AG04449 (cell line): Measurements from ENCODE around the gene HSPH1.

Experiments
- CTCF ChIA-PET: fragments of 350-600 bp; formaldehyde crosslinking; extraction: SDS; loops from one replicate; lab custom pipeline; 2021; ENCODE audit warnings: antibody characterized with exemption; lab: Yijun Ruan, JAX
- POLR2A ChIA-PET: fragments of 400-600, 350-600 bp; formaldehyde crosslinking; extraction: SDS; loops from one replicate; lab custom pipeline; 2020; ENCODE audit warnings: antibody characterized with exemption, inconsistent platforms; lab: Yijun Ruan, JAX
- DNase-seq: peaks from one replicate; pipeline ENCODE4 v3.0.0-alpha.2; 2010; ENCODE audit warnings: low read depth, low spot score
- H3K4me3 ChIP-seq: 2 replicates; pipeline ENCODE4 v1.5.1; 2011; ENCODE audit warnings: low read depth, mild to moderate bottlenecking, control low read depth, low read length
- TF ChIP-seq, protein P1 (sequence below): IDR thresholded peaks from one replicate; pipeline ENCODE4 v1.5.1; 2011; ENCODE audit warnings: mild to moderate bottlenecking, moderate library complexity, low read length, control low read depth, inconsistent platforms; ENCODE audit not compliant: insufficient read depth; ENCODE audit errors: missing control alignments

HSPH1 gene

DNA sequence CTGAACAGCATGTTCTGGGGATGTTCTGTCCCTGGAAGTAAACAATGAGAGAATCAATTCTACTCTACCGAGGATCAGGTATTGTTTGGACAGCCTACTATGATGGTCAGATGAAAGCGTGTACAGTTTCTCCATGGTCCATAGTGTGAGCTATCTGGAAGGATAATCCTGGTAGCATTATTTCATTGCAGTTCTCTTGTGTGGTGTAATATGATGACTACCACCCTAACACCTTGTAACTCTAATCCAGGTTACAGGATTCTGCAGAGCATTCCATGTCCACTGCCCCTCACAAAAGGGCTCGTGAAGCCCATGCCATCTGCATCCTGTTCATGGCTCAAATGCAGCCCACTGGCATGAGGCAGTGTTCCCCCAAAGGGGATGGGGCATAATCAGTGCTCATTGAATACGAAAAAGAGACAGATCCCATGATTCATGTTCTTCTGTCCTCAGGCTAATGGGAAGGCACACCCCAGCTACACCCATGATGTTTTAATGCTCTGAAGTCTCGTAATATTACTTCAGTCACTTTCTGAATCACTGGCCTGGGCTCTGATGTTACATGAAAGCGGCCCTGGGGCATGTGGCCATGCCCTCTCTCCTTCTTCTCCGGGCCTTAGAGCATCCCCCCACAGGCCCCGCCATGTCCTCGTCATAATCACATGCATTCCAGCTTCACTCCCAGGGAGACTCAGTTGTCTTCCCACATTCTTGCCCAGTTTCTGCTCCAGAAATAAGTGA is 68.4 kb downstream of the HSPH1 start:
- TF ChIP-seq, protein P1, sequence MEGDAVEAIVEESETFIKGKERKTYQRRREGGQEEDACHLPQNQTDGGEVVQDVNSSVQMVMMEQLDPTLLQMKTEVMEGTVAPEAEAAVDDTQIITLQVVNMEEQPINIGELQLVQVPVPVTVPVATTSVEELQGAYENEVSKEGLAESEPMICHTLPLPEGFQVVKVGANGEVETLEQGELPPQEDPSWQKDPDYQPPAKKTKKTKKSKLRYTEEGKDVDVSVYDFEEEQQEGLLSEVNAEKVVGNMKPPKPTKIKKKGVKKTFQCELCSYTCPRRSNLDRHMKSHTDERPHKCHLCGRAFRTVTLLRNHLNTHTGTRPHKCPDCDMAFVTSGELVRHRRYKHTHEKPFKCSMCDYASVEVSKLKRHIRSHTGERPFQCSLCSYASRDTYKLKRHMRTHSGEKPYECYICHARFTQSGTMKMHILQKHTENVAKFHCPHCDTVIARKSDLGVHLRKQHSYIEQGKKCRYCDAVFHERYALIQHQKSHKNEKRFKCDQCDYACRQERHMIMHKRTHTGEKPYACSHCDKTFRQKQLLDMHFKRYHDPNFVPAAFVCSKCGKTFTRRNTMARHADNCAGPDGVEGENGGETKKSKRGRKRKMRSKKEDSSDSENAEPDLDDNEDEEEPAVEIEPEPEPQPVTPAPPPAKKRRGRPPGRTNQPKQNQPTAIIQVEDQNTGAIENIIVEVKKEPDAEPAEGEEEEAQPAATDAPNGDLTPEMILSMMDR, result no peak
- POLR2A ChIA-PET, result no interaction called here
- no peak overlapping the region for H3K4me3 ChIP-seq
- CTCF ChIA-PET, result no interaction called here
- no peak for DNase-seq

DNA sequence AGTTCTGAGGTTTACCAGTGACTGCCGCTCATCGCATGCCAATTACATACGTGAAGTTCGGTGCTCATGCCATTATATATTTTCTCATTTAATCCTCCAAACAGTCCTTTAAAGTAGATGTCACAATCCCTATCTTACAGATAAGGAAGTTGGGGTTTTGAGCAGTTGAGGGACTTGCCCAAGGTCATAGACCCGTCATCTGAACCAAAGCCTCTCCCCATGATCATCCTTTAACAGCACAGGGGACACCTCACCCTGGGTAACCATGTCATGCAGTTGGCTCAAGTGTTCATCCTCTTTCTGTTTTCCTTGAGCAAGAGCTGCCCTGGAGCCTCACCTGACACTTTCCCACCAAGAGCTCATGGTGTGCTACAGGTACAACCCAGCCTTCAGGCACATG is 69.1 kb downstream of the HSPH1 start:
- DNase-seq, result no peak
- TF ChIP-seq, protein P1, result no peak
- no peak overlapping the region for H3K4me3 ChIP-seq
- ChIA-PET CTCF (no interaction called here), POLR2A (no interaction called here)

DNA sequence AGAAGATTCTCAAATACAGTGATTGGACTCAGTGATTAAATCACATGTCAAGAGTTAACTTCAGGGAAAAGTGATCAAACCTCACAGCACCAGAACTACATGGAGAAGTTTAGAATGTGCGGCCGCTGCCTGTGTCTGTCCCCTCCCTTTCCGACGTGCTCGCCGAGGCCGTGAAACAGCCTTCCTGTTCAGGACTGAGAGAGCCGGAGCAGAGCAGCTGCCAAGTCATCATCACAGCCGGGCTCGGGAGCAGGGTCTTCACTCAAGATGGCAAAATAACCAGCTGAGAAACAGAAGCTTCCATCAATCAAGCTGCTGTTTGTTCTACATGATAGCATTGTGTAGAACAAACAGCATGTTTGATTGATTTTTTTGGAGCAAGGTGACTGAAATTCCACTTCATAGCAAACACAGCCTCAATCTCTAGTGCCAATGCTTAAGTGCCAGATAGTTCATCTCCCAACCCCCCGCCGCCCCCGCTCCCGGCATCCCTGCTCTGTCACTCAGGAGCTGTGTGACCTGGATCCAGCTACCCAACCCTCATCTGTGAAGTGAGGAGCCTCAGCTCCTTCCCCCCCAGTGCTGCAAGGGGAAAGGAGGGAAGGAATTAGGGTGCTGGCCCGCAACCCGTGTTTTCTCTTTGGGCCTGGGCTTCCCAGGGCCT is 70.6 kb downstream of the HSPH1 start:
- no peak for DNase-seq
- CTCF ChIA-PET, result interaction anchor here (0.7 to 1.8 kb wide), 2 partner anchors 10 to 15 kb away, joined by 3 to 5 read pairs; no protein-coding TSS in a partner anchor
- POLR2A ChIA-PET, result no interaction called here
- H3K4me3 ChIP-seq, result no peak overlapping the region
- TF ChIP-seq, protein P1, result no peak

DNA sequence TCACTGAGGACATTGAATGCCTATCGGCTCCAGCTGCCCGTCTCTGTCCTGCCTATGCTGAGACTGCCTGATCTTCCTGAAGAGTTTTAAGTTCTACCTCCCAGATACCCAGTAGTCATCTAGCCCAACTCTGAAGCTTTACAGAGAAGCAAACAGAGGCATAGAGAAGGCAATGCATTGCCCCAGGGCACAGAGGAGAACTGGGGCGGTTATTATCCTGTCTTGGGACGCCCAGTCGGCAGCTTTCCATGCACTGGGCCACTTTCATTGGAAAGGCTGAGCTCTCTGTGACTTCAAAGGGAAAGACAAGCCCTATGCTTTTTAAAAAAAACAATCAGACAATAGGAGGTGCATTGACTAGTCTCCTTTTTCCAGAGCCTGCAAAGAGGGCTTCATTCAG is 71.6 kb downstream of the HSPH1 start:
- ChIA-PET CTCF (interaction anchor here (1.8 kb wide), 1 partner anchor 14 kb away, joined by 5 read pairs; no protein-coding TSS in a partner anchor), POLR2A (no interaction called here)
- TF ChIP-seq, protein P1, result no peak
- DNase-seq, result no peak
- no peak overlapping the region for H3K4me3 ChIP-seq

DNA sequence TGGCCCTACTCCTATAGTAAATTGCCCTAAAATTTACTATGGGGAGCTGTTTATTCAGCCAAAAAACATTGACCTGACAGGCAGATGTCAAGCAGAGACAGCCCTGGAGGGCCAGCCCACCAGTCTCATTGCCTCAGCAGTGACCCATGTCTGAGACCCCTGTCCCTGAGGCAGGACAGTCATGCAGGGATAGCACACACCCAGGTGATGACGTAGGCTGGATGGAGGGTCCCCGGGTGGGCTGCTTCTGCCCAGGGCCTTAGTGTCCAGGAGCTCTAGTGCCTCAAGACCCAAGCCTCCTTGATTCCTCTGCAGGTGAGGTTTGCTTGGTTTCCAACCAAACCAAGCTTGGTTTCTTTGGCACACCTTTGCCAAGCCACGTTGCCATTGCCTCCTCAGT is 72.1 kb downstream of the HSPH1 start:
- CTCF ChIA-PET, result interaction anchor here (1.8 kb wide), 1 partner anchor 14 kb away, joined by 5 read pairs; no protein-coding TSS in a partner anchor
- DNase-seq, result no peak
- no peak overlapping the region for H3K4me3 ChIP-seq
- TF ChIP-seq, protein P1, result no peak
- POLR2A ChIA-PET, result no interaction called here

DNA sequence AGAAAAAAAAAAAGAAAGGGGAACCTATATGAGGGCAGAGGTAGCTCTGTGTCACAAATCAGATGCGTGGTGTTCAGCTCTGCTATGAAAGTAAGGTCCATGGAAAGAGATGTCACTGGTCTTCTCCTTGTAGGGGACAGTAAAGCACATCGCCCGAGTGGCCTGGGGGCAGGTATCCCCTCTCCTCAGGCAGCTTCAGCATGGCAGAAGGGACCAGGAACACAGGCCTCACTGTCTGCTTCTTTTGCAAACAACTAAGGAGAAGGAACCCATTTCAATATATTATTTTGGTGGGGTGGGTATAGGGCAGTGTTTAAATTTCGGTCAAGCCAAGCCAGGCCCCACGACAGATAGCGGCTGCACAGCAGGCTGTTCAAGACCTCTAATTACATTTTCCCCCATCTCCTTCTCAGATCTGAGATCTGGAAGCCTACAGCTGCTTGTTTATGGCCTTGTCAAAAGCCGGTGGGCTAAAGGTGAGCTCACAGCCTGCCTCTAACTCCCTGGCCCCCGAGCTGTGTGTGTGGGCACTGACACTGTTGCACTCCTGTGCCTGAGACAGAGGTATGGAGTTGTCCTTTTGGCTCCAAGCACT is 72.8 kb downstream of the HSPH1 start:
- TF ChIP-seq, protein P1, result no peak
- CTCF ChIA-PET, result no interaction called here
- DNase-seq, result no peak
- POLR2A ChIA-PET, result no interaction called here
- H3K4me3 ChIP-seq, result no peak overlapping the region
